IMR-90 (cell line): ENCODE results near the gene CACNA1G. TPM values are rescaled to one million over a fixed set of nuclear protein-coding genes. Genes with fewer than 3 reads are reported as not detected.

ENCODE experiments used
- ATAC-seq: fragments of 200-7000 bp; cut with Tn5 transposase; 2 replicates; pipeline ENCODE4 v1.9.1; 2020; ENCODE audit warnings: low read depth, mild to moderate bottlenecking, moderate library complexity
- BruUV-seq: library from RNA; stranded (reverse); fragments of 400-500 nt; replicated peaks from 2 replicates; lab custom pipeline; 2021; lab: Mats Ljungman, UMichigan
- CTCF ChIA-PET: fragments of 300-600 bp; formaldehyde crosslinking; extraction: SDS; loops from one replicate; lab custom pipeline; 2021; ENCODE audit warnings: antibody characterized with exemption; lab: Yijun Ruan, JAX
- POLR2A ChIA-PET: fragments of 300-600 bp; sonication (Branson Sonifier 250); formaldehyde crosslinking; loops from one replicate; lab custom pipeline; 2022; ENCODE audit warnings: antibody characterized with exemption; ENCODE audit not compliant: unreplicated experiment; lab: Charles Lee
- DNase-seq: peaks from one replicate; pipeline ENCODE4 v3.0.0; 2013
- H2AFZ ChIP-seq: replicated peaks from 2 replicates; pipeline ENCODE3; 2013; ENCODE audit warnings: low read length, mild to moderate bottlenecking; ENCODE audit not compliant: poor library complexity
- H2AK5ac ChIP-seq: 2 replicates; pipeline ENCODE4 v1.6.1; 2013; ENCODE audit warnings: low read depth, low read length, inconsistent platforms
- H2AK9ac ChIP-seq: replicated peaks from 2 replicates; pipeline ENCODE3; 2013; ENCODE audit warnings: mild to moderate bottlenecking, low read depth, low read length, moderate library complexity; ENCODE audit not compliant: poor library complexity
- H2BK120ac ChIP-seq: 2 replicates; pipeline ENCODE4 v1.6.1; 2013; ENCODE audit warnings: low read depth, low read length, inconsistent platforms
- H2BK15ac ChIP-seq: 3 replicates; pipeline ENCODE4 v1.6.1; 2013; ENCODE audit warnings: low read depth, low read length, inconsistent platforms
- H2BK20ac ChIP-seq: 2 replicates; pipeline ENCODE4 v1.6.1; 2013; ENCODE audit warnings: low read depth, mild to moderate bottlenecking, inconsistent platforms, low read length, moderate library complexity
- H2BK5ac ChIP-seq: 2 replicates; pipeline ENCODE4 v1.6.1; 2013; ENCODE audit warnings: mild to moderate bottlenecking, low read depth, low read length, inconsistent platforms; ENCODE audit not compliant: poor library complexity, severe bottlenecking
- H3K14ac ChIP-seq: replicated peaks from 2 replicates; pipeline ENCODE4 v1.6.1; 2013; ENCODE audit warnings: low read depth, low read length, inconsistent platforms
- H3K18ac ChIP-seq: 2 replicates; pipeline ENCODE4 v1.6.1; 2013; ENCODE audit warnings: low read depth, low read length, control low read depth
- H3K23ac ChIP-seq: 2 replicates; pipeline ENCODE4 v1.6.1; 2013; ENCODE audit warnings: low read depth, low read length, inconsistent platforms
- H3K27ac ChIP-seq: 2 replicates; pipeline ENCODE4 v1.5.1; 2013; ENCODE audit warnings: mild to moderate bottlenecking, control low read depth, low read length; ENCODE audit not compliant: insufficient read depth
- H3K27me3 ChIP-seq: 2 replicates; pipeline ENCODE4 v1.6.1; 2013; ENCODE audit warnings: low read length; ENCODE audit not compliant: control insufficient read depth, insufficient read depth
- H3K36me3 ChIP-seq: 2 replicates; pipeline ENCODE4 v1.6.1; 2013; ENCODE audit warnings: low read length, mixed read lengths; ENCODE audit not compliant: control insufficient read depth, insufficient read depth
- H3K4ac ChIP-seq: 2 replicates; pipeline ENCODE4 v1.6.1; 2013; ENCODE audit warnings: low read depth, low read length, inconsistent platforms
- H3K4me1 ChIP-seq: 2 replicates; pipeline ENCODE4 v1.6.1; 2013; ENCODE audit warnings: low read length, mixed read lengths; ENCODE audit not compliant: control insufficient read depth, insufficient read depth
- H3K4me2 ChIP-seq: 2 replicates; pipeline ENCODE4 v1.6.1; 2013; ENCODE audit warnings: low read depth, mild to moderate bottlenecking, control low read depth, low read length, moderate library complexity
- H3K4me3 ChIP-seq: 2 replicates; pipeline ENCODE4 v1.5.1; 2013; ENCODE audit warnings: low read depth, mild to moderate bottlenecking, control low read depth, low read length, moderate library complexity; ENCODE audit not compliant: insufficient read depth
- H3K56ac ChIP-seq: 2 replicates; pipeline ENCODE4 v1.6.1; 2013; ENCODE audit warnings: low read length, inconsistent platforms; ENCODE audit not compliant: insufficient read depth; ENCODE audit errors: extremely low read depth
- H3K79me1 ChIP-seq, 2 experiments: 2 replicates each; pipeline ENCODE4 v1.6.1; 2013; ENCODE audit warnings: low read length in 2 of 2, inconsistent platforms in 1 of 2, low read depth in 1 of 2
- H3K9ac ChIP-seq: 2 replicates; pipeline ENCODE4 v1.6.1; 2013; ENCODE audit warnings: low read depth, low read length, control low read depth
- H3K9me1 ChIP-seq: 2 replicates; pipeline ENCODE4 v1.6.1; 2013; ENCODE audit warnings: low read length, inconsistent platforms; ENCODE audit not compliant: insufficient read depth
- H3K9me3 ChIP-seq: 2 replicates; pipeline ENCODE4 v1.6.1; 2013; ENCODE audit warnings: low read length; ENCODE audit not compliant: control insufficient read depth, insufficient read depth
- H4K20me1 ChIP-seq: 2 replicates; pipeline ENCODE4 v1.6.1; 2013; ENCODE audit warnings: low read length, inconsistent platforms; ENCODE audit not compliant: insufficient read depth
- H4K5ac ChIP-seq: 2 replicates; pipeline ENCODE4 v1.6.1; 2013; ENCODE audit warnings: mild to moderate bottlenecking, low read depth, low read length, control low read depth
- H4K8ac ChIP-seq, 2 experiments: 2 replicates each; pipeline ENCODE4 v1.6.1; 2013; ENCODE audit warnings: low read depth in 2 of 2, low read length in 2 of 2, control low read depth in 1 of 2, inconsistent platforms in 1 of 2
- H4K91ac ChIP-seq: 2 replicates; pipeline ENCODE4 v1.6.1; 2013; ENCODE audit warnings: low read depth, low read length, inconsistent platforms; ENCODE audit not compliant: insufficient read depth
- BHLHE40 ChIP-seq: fragments of 150-350 bp; IDR thresholded peaks from 2 replicates; pipeline ENCODE4 v1.6.1; 2016; ENCODE audit warnings: mild to moderate bottlenecking, low read depth, low read length
- CEBPB ChIP-seq: IDR thresholded peaks from 2 replicates; pipeline ENCODE4 v1.6.1; 2012; ENCODE audit warnings: low read depth, low read length, improper control_type of control experiment
- CHD1 ChIP-seq: IDR thresholded peaks from 2 replicates; pipeline ENCODE4 v1.6.1; 2012; ENCODE audit warnings: low read depth, low read length, improper control_type of control experiment
- CTCF ChIP-seq: conservative IDR thresholded peaks from 2 replicates; pipeline ENCODE4 v1.5.1; 2012; ENCODE audit warnings: mild to moderate bottlenecking, low read depth, low read length, improper control_type of control experiment
- ELK1 ChIP-seq: fragments of 150-350 bp; IDR thresholded peaks from 2 replicates; pipeline ENCODE4 v1.6.1; 2016; ENCODE audit warnings: low read depth, mild to moderate bottlenecking, low read length, moderate library complexity, borderline replicate concordance
- FOS ChIP-seq: fragments of 150-350 bp; IDR thresholded peaks from 2 replicates; pipeline ENCODE4 v1.6.1; 2016; ENCODE audit warnings: low read depth, low read length
- MAFK ChIP-seq: IDR thresholded peaks from 2 replicates; pipeline ENCODE4 v1.6.1; 2012; ENCODE audit warnings: low read depth, low read length, improper control_type of control experiment
- MAZ ChIP-seq: IDR thresholded peaks from 2 replicates; pipeline ENCODE4 v1.6.1; 2012; ENCODE audit warnings: low read depth, mild to moderate bottlenecking, low read length, improper control_type of control experiment, moderate library complexity, borderline replicate concordance
- MXI1 ChIP-seq: IDR thresholded peaks from 2 replicates; pipeline ENCODE4 v1.6.1; 2012; ENCODE audit warnings: low read depth, mild to moderate bottlenecking, low read length, moderate library complexity, borderline replicate concordance
- NFE2L2 ChIP-seq: fragments of 150-350 bp; IDR thresholded peaks from 2 replicates; pipeline ENCODE4 v1.6.1; 2016; ENCODE audit warnings: low read depth, mild to moderate bottlenecking, low read length
- POLR2A ChIP-seq: IDR thresholded peaks from 2 replicates; pipeline ENCODE4 v1.6.1; 2012; ENCODE audit warnings: mild to moderate bottlenecking, low read depth, low read length
- RAD21 ChIP-seq: IDR thresholded peaks from 2 replicates; pipeline ENCODE4 v1.6.1; 2012; ENCODE audit warnings: low read length, improper control_type of control experiment
- RCOR1 ChIP-seq: IDR thresholded peaks from 2 replicates; pipeline ENCODE4 v1.6.1; 2012; ENCODE audit warnings: mild to moderate bottlenecking, low read length, improper control_type of control experiment; ENCODE audit not compliant: insufficient replicate concordance
- RFX5 ChIP-seq: IDR thresholded peaks from 2 replicates; pipeline ENCODE4 v1.8.0; 2012; ENCODE audit warnings: low read depth, mild to moderate bottlenecking, low read length, moderate library complexity
- SMC3 ChIP-seq: fragments of 150-350 bp; IDR thresholded peaks from 2 replicates; pipeline ENCODE4 v1.6.1; 2016; ENCODE audit warnings: low read depth, mild to moderate bottlenecking, antibody characterized with exemption, low read length, moderate library complexity
- USF2 ChIP-seq: fragments of 150-350 bp; IDR thresholded peaks from 2 replicates; pipeline ENCODE4 v1.6.1; 2017; ENCODE audit warnings: mild to moderate bottlenecking, antibody characterized with exemption, low read length, low read depth
- WGBS, 2 experiments: methylation state at CpG; one replicate each; pipeline versions ENCODE4 v1.1.5 to v1.1.7; 2013; ENCODE audit warnings: missing lambda C conversion rate in 2 of 2; ENCODE audit not compliant: insufficient read length in 1 of 2; ENCODE audit errors: extremely low coverage in 2 of 2; 5-methylcytosine and 5-hydroxymethylcytosine counted together
- dilution Hi-C: fragments of 300-500 bp; cut with HindIII; formaldehyde crosslinking; loops from one replicate; pipeline ENCODE4 v1.14.3; 2018; ENCODE audit warnings: low sequenced_read_pairs; ENCODE audit not compliant: unreplicated experiment
- in situ Hi-C: fragments of 300-500 bp; cut with MboI; formaldehyde crosslinking; loops from 3 replicates; pipeline ENCODE4 v1.14.3; 2019; ENCODE audit warnings: low sequenced_read_pairs, inconsistent platforms, mixed read lengths
- intact Hi-C: fragments of 100-400 bp; cut with micrococcal nuclease; formaldehyde crosslinking; loops from 2 replicates; pipeline ENCODE4 v1.10.0; 2022
- polyA plus RNA-seq, 3 experiments: library from polyadenylated mRNA; depleted of rRNA; stranded (reverse); fragments of >200 nt; gene quantifications; 2 replicates each; pipeline ENCODE4 v1.2.3, GENCODE V29; 2012; ENCODE audit warnings: low replicate concordance in 1 of 3
- total RNA-seq: library from RNA; depleted of rRNA; stranded (reverse); fragments of >200 nt; gene quantifications from 2 replicates; pipeline ENCODE4 v1.2.3, GENCODE V29; 2012

Gene CACNA1G
- total and polyA plus RNA-seq, 2 of the 4 experiments (the other 2 are of a cell fraction): under 0.01 to 0.03 TPM

DNA sequence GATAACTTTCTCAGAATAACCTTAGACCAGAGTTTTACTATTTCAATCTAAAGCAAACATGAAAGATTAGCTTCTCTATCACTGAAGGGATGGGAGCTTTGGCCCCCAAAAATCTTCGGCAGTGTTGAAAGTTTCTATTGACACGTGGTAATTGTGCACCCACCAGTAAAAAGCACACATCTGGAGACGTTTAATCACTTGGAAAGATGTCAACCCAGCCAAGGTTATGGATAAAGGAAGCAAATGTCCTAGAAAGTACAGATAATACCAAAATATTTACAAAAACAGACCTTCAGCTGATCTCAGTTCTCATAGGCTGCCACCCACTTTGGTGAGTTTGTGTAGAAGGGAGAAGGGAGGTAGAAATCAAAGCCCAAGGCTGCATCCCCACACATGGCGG, 47.0 kb upstream of the CACNA1G start:
- no peak overlapping the region for H3K4ac ChIP-seq
- no peak overlapping the region for H2AK9ac ChIP-seq
- H3K79me1 ChIP-seq: no peaks in the 10 kb centered on the region; a peak in 1 of 4 replicates
- H2AK5ac ChIP-seq: no peak overlapping the region
- H3K4me1 ChIP-seq: peaks cover 2% of the 10 kb centered on the region
- H2BK5ac ChIP-seq: no peak overlapping the region
- H3K9ac ChIP-seq: no peak overlapping the region
- H3K27ac ChIP-seq: no peak overlapping the region
- H3K36me3 ChIP-seq: no peaks in the 10 kb centered on the region
- H3K9me1 ChIP-seq: 0 out of 2 replicates have a peak, but pooled peaks cover 6% of the 10 kb centered on the region
- no peak for DNase-seq
- TF ChIP-seq CEBPB (no peak), RCOR1 (no peak), CHD1 (no peak), BHLHE40 (no peak), CTCF (no peak), POLR2A (no peak), MXI1 (no peak), SMC3 (no peak), MAZ (no peak), NFE2L2 (no peak), FOS (no peak), RAD21 (no peak), ELK1 (no peak), RFX5 (no peak), MAFK (no peak), USF2 (no peak)
- H3K4me3 ChIP-seq: no peak overlapping the region
- H3K14ac ChIP-seq: no peak overlapping the region
- ChIA-PET POLR2A (no interaction called here), CTCF (interaction anchor here (0.7 kb wide), 1 partner anchor 12 kb away, joined by 8 read pairs; no protein-coding TSS in a partner anchor)
- no peak overlapping the region for H3K56ac ChIP-seq
- no TSS peak for BruUV-seq
- no peak overlapping the region for H2BK15ac ChIP-seq
- no peak overlapping the region for H4K5ac ChIP-seq
- no peak overlapping the region for H4K91ac ChIP-seq
- dilution Hi-C loops (no loop called here), in situ Hi-C loops (no loop called here), intact Hi-C loops (no loop called here)
- H3K9me3 ChIP-seq: no peaks in the 10 kb centered on the region
- no peak overlapping the region for H3K4me2 ChIP-seq
- H3K27me3 ChIP-seq: peaks cover 6% of the 10 kb centered on the region; the same call in 1 of the 2 replicates
- H2BK120ac ChIP-seq: no peak overlapping the region
- no peak overlapping the region for H3K18ac ChIP-seq
- ATAC-seq: no peak
- no peak overlapping the region for H3K23ac ChIP-seq
- no peak overlapping the region for H2AFZ ChIP-seq
- H2BK20ac ChIP-seq: no peak overlapping the region
- no peak overlapping the region for H4K8ac ChIP-seq
- WGBS, 2 experiments: no CpG with 5 or more reads among the region's 4 CpGs
- no peaks in the 10 kb centered on the region for H4K20me1 ChIP-seq
